HG02759 (cell line): ENCODE measurements around the gene OSBPL10.
"Not testable (repeated sequence)": the region's sequence is repeated elsewhere in the genome, so short reads cannot be mapped to it uniquely, and the experiment has no call there.

Source experiments
- ATAC-seq: cut with Tn5 transposase; IDR thresholded peaks from one replicate; pipeline ENCODE4 v1.9.1; 2021; ENCODE audit warnings: mild to moderate bottlenecking, moderate library complexity; ENCODE audit not compliant: unreplicated experiment

OSBPL10 gene

DNA sequence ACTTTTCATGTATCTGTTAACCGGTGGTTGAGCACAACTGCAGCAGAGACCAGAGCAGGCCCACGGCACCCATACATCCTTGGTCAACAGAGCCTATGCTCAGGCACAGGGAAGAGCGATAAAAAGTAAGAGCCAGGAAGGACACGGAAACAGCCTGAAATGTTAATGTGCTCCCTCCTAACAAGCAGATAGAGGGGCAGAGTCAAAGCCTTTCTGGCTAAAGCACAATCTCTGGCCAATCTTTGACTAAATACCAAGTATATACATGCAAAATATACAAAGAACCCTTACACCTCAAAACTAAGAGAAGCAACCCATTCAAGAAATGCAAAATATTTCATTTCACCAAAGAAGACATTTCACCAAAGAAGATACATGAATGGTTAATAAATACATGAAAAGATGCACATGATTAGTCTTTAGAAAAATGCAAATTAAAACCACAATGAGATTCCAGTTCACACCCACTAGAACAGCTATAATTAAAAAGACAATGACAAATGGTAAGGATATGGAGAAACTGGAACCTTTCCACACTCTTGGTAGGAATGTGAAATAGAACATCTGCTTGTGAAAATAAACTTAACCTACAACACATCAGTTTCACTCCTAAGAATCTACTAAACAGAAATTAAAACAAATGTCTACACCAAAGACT lies 88.0 kb downstream of the OSBPL10 start:
- no peak for ATAC-seq

DNA sequence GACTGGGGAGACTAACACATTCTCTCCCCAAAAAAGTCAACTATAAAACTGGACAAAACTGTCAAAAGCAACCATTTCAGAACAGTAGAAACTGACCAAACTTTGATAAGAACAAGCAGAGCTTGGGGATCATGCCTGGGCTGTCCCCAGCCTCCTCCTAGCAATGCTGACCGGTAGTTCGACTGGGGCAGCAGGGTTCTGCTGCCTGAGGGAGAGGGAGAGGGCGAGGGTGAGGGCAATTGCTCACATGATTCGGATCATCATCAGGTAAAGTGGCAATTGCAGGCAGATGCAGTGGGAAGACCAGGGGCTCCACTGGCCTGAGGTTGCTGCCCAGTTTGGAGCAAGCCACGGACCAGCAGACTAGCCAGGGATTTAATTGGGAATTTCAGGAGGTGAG lies 88.6 kb downstream of the OSBPL10 start:
- no peak for ATAC-seq

- ATAC-seq = no peak
Measured at GRCh38 chr3:31891876-31892455, 89.1 kb downstream of the OSBPL10 start.

GRCh38 chr3:31890742-31891469 lies 90.2 kb downstream of the OSBPL10 start:
- no peak for ATAC-seq

DNA sequence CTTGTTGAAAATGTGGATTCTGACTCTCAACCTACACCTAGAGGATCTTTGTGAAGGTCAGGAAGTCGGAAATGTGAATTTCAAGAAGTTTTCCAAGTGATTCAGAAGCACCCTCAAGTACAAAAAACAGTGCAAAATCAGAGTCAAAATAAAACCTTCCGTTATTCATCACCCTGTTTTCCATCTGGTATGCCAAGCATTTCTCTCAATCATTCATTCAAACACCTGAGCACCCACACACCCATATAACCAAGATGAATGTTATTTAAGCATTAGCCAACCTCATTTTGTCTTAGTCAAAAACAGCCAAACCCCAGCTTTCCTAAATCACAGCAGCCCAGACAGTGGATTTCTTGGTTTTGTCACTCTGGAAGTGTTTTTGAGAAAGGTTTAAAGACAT lies 91.1 kb downstream of the OSBPL10 start:
- ATAC-seq = no peak

DNA sequence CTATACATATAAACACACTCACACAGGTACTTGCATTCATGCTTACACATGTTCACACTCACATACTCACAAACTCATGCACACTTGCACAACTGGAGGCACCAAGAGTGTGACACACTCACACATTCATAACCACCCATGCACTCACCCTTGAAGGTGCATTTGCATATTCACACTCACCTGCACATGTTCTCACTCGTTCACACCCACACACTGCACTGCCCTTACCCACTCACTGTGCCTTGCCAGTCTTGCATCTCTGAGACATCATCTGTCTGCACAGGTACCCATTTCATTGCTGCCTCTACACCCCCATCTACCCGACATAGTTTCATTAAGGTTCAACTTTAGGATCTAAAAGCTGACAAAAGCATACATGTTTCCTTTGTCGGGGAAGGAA lies 95.8 kb downstream of the OSBPL10 start:
- no peak for ATAC-seq

- no peak for ATAC-seq
Measured at GRCh38 chr3:31884251-31884650, 96.8 kb downstream of the OSBPL10 start.

DNA sequence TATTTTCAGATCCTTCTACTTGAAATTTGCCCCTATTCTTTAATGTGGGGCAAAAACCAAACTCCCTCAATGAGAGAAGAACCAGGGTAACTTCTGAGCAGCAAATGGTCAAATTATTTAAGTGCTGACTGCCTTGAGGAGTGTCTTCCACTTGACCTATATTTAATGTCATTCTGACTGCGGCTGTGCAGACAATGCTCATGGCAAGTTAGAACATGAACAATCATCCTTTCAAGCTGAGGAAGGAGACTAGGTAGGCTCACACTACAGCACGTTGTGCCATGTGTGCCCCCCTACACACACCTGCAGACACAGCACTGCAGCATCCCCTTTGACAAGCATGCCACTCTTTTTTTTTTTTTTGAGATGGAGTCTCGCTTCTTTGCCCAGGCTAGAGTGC lies 98.2 kb downstream of the OSBPL10 start:
- no peak for ATAC-seq

DNA sequence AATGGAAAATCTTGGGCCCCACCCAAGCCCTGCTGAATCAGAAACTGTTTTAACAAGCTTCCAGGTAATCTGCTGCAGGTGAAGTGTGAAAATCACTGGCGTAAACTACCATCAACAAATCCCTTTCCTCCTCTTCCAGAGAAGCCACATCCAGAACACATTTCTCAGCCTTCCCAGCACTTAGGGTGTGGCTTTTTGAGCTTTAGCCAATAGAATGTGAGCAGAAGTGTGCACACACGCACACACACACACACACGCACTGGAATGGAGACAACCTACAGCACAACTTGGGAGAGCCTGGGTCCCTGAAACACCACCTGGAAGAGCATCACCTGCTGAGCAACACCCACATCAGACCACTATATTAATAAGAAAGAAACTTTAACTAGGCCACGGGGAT lies 98.6 kb downstream of the OSBPL10 start:
- ATAC-seq = no peak

GRCh38 chr3:31880482-31881078 lies 100.5 kb downstream of the OSBPL10 start:
- ATAC-seq = no peak

DNA sequence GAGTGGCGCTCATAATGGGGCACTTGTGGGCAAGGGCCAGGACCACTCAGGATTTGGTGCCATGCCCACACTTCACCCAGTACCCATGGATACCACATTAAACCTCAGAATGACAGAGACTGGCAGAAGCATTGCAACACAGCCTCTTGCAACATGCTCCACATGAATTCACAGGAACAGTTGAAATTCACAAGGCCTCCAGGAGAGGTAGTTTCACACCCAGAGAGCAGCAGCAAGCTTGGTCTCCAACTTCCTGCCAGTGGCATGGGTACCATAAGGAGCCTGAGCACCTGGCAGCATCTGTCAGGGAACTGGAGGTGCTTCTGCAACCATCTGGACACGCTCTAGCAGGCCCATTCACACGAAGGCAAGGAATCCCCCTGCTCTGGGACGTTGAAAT lies 101.0 kb downstream of the OSBPL10 start:
- ATAC-seq = no peak

DNA sequence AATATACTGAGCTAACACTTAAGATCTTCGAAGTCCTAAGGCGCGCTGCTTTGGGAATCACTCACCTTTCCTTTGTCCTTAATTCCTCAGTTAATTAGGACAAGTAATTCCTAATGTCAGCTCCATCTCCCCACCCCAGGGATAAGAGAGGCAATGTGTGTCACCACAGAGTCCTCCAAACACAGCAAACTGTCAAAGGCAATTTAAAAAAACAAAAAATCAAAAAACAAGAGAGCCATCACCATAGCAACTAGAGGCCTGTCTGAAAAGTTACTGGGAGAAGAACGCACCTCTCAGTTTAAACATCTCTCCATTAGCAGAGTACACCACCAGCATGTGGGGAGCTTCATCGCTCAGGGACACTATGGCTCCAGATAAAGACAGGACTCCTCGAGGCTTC lies 101.7 kb downstream of the OSBPL10 start:
- ATAC-seq = no peak

DNA sequence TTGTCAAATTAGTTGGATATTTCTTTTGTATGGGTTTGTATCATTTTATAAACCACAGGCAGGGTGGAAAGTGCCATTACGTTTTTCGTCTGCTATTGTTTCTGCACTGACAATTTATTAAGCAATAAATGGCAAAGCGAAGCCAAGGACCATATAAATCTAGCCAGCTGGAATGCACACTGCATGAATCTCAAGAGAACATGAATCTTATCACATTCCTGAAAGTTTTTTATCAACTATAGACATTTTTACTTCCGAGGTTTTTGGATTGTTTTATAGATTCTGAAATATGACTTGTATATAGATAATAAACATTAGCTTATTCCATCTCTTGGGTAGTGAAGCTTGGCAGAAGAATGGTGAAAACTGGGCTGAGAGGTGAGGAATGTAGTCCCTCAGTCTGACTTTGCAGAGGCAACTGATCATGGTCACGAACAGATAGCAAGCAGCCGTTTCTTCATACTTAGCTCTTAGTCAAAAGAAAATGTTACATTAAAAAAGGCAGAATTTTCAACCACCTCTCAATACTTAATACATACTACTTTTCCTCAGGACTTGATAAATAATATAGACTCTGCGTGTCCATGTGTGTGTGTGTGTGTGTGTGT lies 102.7 kb downstream of the OSBPL10 start:
- no peak for ATAC-seq

- ATAC-seq = no peak
Measured at GRCh38 chr3:31876331-31876730, 104.7 kb downstream of the OSBPL10 start.

GRCh38 chr3:31875437-31875836 lies 105.6 kb downstream of the OSBPL10 start:
- ATAC-seq = no peak

- ATAC-seq = no peak
Measured at GRCh38 chr3:31873254-31873820, 107.7 kb downstream of the OSBPL10 start.

- ATAC-seq = no peak
Measured at GRCh38 chr3:31871939-31872507, 109.0 kb downstream of the OSBPL10 start.

GRCh38 chr3:31870111-31870510 lies 111.0 kb downstream of the OSBPL10 start:
- not testable (repeated sequence) for ATAC-seq

GRCh38 chr3:31868236-31868635 lies 112.8 kb downstream of the OSBPL10 start:
- no peak for ATAC-seq

DNA sequence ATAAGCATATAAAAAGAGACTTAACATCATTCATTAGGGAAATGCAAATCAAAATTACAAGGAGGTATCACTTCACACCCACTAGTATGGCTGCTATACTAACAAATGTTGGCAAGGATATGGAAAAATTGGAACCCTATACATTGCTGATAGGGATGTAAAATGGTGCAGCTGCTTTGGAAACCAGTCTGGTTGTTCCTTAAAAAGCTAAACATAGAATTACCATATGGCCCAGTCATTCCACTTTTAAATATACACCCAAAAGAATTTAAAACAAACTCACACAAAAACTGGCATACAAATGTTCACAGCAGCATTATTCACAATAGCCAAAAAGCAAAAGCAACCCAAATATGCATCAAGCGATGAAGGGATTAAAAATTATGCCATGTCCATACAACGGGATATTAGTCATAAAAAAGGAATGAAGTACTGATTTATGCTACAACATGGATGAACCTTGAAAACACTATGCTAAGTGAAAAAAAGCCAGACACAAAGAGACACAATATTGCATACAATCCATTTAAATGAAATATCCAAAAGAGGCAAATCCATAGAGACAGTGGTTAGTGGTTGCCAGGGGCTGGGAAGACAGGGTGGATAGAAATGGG lies 118.3 kb downstream of the OSBPL10 start:
- ATAC-seq = no peak
